Activated T-cell treated with anti-CD3 and anti-CD28 coated beads, Interleukin-2, amount 50 U/mL, for 24 hours (primary cell): ENCODE data around the gene PDIA2.

ENCODE experiments used
- DNase-seq: peaks from one replicate; pipeline ENCODE4 v3.0.0-alpha.2; 2020
- H3K27ac Mint-ChIP-seq: 2 replicates; pipeline ENCODE4 v1.8.0; 2020; ENCODE audit warnings: mild to moderate bottlenecking, mixed read lengths
- H3K27me3 Mint-ChIP-seq: 2 replicates; pipeline ENCODE4 v1.8.0; 2020; ENCODE audit warnings: mixed read lengths
- H3K36me3 Mint-ChIP-seq: 2 replicates; pipeline ENCODE4 v1.8.0; 2020; ENCODE audit warnings: low read depth, mixed read lengths
- H3K4me1 Mint-ChIP-seq: 2 replicates; pipeline ENCODE4 v1.8.0; 2020; ENCODE audit warnings: low read depth, mixed read lengths
- H3K4me3 Mint-ChIP-seq: 2 replicates; pipeline ENCODE4 v1.8.0; 2020; ENCODE audit warnings: mild to moderate bottlenecking, moderate library complexity, mixed read lengths
- H3K9me3 Mint-ChIP-seq: 2 replicates; pipeline ENCODE4 v1.8.0; 2020; ENCODE audit warnings: mixed read lengths

The PDIA2 gene

GRCh38 chr16:293043-293775 is 10.2 kb downstream of the PDIA2 start:
- no peaks in the 10 kb centered on the region for H3K27me3 Mint-ChIP-seq
- H3K27ac Mint-ChIP-seq = no peak overlapping the region
- H3K9me3 Mint-ChIP-seq = no peaks in the 10 kb centered on the region
- peaks cover 54% of the 10 kb centered on the region for H3K36me3 Mint-ChIP-seq
- no peaks in the 10 kb centered on the region for H3K4me1 Mint-ChIP-seq
- no peak for DNase-seq
- no peak overlapping the region for H3K4me3 Mint-ChIP-seq

DNA sequence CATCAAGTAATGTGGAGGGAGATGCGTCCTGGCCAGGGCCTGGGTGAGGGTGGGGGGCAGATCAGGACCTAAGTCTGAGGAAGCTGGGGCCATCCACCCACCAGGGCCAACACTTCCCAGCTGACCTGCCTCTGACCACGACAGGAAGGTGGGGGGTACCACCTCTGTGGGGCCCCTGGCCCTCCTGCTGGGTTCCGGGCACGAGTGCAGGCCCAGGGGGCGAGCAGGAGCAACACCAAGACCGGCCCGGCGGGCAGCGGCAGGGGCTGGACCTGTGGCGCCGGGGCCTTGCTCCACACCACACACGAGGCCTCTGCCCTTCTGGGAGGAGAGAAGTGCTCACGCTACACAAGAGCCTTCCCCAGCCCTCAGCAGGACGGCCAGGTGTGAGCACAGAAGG is 13.3 kb downstream of the PDIA2 start:
- Mint-ChIP-seq H3K27ac (no peak overlapping the region), H3K27me3 (no peaks in the 10 kb centered on the region)

GRCh38 chr16:296806-297510 is 14.0 kb downstream of the PDIA2 start:
- Mint-ChIP-seq H3K4me1 (no peaks in the 10 kb centered on the region), H3K4me3 (no peak overlapping the region), H3K27me3 (no peaks in the 10 kb centered on the region), H3K27ac (no peak overlapping the region), H3K9me3 (no peaks in the 10 kb centered on the region), H3K36me3 (peaks cover 38% of the 10 kb centered on the region)
- DNase-seq = no peak

More for the DNA sequence above, 13.3 kb downstream of the PDIA2 start:
- no peak for DNase-seq
- Mint-ChIP-seq H3K4me3 (no peak overlapping the region), H3K4me1 (no peaks in the 10 kb centered on the region), H3K36me3 (peaks cover 38% of the 10 kb centered on the region), H3K9me3 (no peaks in the 10 kb centered on the region)

GRCh38 chr16:297832-298231 is 14.9 kb downstream of the PDIA2 start:
- Mint-ChIP-seq H3K9me3 (no peaks in the 10 kb centered on the region), H3K36me3 (peaks cover 38% of the 10 kb centered on the region), H3K27me3 (no peaks in the 10 kb centered on the region), H3K4me3 (no peak overlapping the region), H3K4me1 (no peaks in the 10 kb centered on the region), H3K27ac (no peak overlapping the region)
- no peak for DNase-seq

DNA sequence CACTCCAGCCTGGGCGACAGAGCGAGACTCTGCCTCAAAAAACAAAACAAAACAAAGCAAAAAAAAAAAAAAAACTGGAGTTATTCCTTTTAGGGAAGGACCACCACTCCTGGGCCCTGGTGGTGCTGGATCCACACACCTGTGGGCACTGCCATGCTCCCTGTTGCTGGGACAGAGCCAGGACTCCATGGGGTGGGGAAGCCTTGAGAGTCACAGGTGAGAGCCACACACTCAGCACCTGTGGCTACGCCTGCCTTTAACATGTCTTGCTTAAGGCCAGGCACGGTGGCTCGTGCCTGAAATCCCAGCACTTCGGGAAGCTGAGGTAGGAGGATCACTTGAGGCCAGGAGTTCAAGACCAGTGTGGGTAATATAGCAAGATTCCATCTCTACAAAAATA is 18.3 kb downstream of the PDIA2 start:
- Mint-ChIP-seq H3K36me3 (peaks cover 54% of the 10 kb centered on the region), H3K27ac (no peak overlapping the region), H3K4me1 (no peaks in the 10 kb centered on the region), H3K9me3 (no peaks in the 10 kb centered on the region), H3K4me3 (no peak overlapping the region), H3K27me3 (no peaks in the 10 kb centered on the region)
- no peak for DNase-seq

GRCh38 chr16:301950-302349 is 19.0 kb downstream of the PDIA2 start:
- Mint-ChIP-seq H3K4me1 (no peaks in the 10 kb centered on the region), H3K4me3 (no peak overlapping the region), H3K27ac (no peak overlapping the region), H3K27me3 (no peaks in the 10 kb centered on the region), H3K36me3 (peaks cover 57% of the 10 kb centered on the region), H3K9me3 (no peaks in the 10 kb centered on the region)
- DNase-seq = no peak

GRCh38 chr16:303760-304505 is 21.0 kb downstream of the PDIA2 start:
- peaks cover 70% of the 10 kb centered on the region for H3K36me3 Mint-ChIP-seq

GRCh38 chr16:305916-306626 is 23.1 kb downstream of the PDIA2 start:
- H3K27me3 Mint-ChIP-seq = no peaks in the 10 kb centered on the region
- no peak overlapping the region for H3K27ac Mint-ChIP-seq
- no peak for DNase-seq
- peaks cover 75% of the 10 kb centered on the region for H3K36me3 Mint-ChIP-seq
- H3K4me1 Mint-ChIP-seq = peaks cover 12% of the 10 kb centered on the region
- no peaks in the 10 kb centered on the region for H3K9me3 Mint-ChIP-seq
- no peak overlapping the region for H3K4me3 Mint-ChIP-seq

More at GRCh38 chr16:303760-304505, 21.0 kb downstream of the PDIA2 start:
- H3K4me3 Mint-ChIP-seq = no peak overlapping the region
- DNase-seq = no peak
- peak overlapping the region; percentile 22 for H3K27ac Mint-ChIP-seq
- no peaks in the 10 kb centered on the region for H3K4me1 Mint-ChIP-seq
- no peaks in the 10 kb centered on the region for H3K27me3 Mint-ChIP-seq
- no peaks in the 10 kb centered on the region for H3K9me3 Mint-ChIP-seq

- H3K36me3 Mint-ChIP-seq = peaks cover 76% of the 10 kb centered on the region
- H3K27ac Mint-ChIP-seq = no peak overlapping the region
- H3K4me1 Mint-ChIP-seq = peaks cover 12% of the 10 kb centered on the region
- DNase-seq = no peak
- no peaks in the 10 kb centered on the region for H3K27me3 Mint-ChIP-seq
- no peak overlapping the region for H3K4me3 Mint-ChIP-seq
- no peaks in the 10 kb centered on the region for H3K9me3 Mint-ChIP-seq
Observed at GRCh38 chr16:306911-307370, 24.0 kb downstream of the PDIA2 start.

DNA sequence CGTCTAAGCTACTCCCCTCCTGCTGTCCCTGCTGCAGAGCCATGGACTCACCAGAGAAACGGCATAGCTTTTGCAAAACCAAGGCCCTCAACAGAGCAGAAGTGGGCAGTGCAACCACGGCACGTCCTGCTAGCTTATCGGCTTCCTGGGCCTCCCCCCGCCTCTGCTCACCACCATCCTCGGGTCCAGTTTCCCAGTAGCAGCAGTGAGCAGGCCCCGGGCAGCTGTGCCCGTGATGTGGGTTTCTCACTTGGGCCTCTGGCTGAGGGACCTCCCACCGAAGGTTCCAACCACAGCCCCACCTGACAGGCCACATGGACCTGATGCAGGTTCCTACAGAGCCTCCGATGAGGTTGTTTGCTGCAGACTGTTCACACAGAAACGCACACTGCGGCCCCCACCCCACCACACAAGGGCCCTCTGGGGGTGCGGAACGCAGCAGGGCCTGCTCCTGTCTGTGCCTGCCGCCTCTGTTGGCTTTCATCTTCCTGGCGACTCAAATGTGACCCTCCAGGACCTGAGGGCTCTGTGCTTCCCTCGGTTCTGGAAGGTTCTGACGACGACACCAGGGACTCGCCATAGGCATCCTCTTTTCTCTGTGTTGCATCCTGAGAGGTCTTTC is 24.8 kb downstream of the PDIA2 start:
- Mint-ChIP-seq H3K9me3 (no peaks in the 10 kb centered on the region), H3K4me1 (peaks cover 12% of the 10 kb centered on the region), H3K4me3 (no peak overlapping the region), H3K27ac (no peak overlapping the region), H3K27me3 (no peaks in the 10 kb centered on the region), H3K36me3 (peaks cover 79% of the 10 kb centered on the region)
- DNase-seq = no peak

DNA sequence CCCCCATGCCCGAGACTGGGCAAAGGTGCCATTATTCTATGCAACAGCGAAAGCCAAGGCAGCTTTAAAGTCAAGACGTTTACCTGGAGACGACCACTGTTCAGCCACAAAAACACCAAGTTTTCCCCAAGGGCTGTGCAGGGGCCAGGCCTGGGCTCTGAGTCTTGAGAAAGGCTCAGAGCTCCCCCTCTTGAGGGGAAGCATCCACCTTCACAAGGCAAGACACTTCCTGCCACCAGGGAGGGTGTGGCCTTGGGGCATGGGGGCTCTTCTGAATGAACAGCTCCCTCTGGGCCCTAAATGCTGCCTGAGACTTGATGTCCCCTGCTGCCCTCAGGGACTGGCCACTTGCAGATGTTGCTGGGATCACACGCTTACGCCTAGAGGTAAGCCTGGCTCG is 26.5 kb downstream of the PDIA2 start:
- Mint-ChIP-seq H3K27me3 (no peaks in the 10 kb centered on the region), H3K4me1 (peaks cover 12% of the 10 kb centered on the region), H3K9me3 (no peaks in the 10 kb centered on the region), H3K27ac (peak overlapping the region; percentile 9), H3K36me3 (peaks cover 81% of the 10 kb centered on the region), H3K4me3 (no peak overlapping the region)
- DNase-seq = no peak

DNA sequence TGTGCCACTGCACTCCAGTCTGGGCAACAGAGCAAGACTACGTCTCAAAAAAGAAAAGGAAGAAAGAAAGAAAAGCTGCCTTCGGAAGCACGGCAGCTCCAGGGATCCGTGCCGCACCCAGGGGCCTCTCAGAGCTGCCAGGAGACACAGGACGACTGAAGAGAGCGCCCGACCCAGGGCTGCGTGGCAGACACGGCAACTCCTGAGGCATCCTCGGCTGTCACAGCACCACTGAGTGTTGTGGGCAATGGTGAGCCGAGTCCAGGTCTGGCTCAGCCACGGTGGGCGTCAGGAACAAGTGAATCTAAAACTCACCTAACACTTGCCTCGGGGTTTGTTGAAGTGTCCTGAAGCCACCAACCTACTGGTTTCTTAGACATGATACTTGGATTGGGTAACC is 28.8 kb downstream of the PDIA2 start:
- Mint-ChIP-seq H3K4me1 (peaks cover 20% of the 10 kb centered on the region), H3K9me3 (no peaks in the 10 kb centered on the region), H3K27ac (no peak overlapping the region), H3K4me3 (no peak overlapping the region), H3K27me3 (no peaks in the 10 kb centered on the region), H3K36me3 (peaks cover 72% of the 10 kb centered on the region)
- DNase-seq = no peak

- Mint-ChIP-seq H3K27me3 (no peaks in the 10 kb centered on the region), H3K27ac (no peak overlapping the region), H3K4me1 (peaks cover 32% of the 10 kb centered on the region)
Observed at GRCh38 chr16:314351-314750, 31.4 kb downstream of the PDIA2 start.

DNA sequence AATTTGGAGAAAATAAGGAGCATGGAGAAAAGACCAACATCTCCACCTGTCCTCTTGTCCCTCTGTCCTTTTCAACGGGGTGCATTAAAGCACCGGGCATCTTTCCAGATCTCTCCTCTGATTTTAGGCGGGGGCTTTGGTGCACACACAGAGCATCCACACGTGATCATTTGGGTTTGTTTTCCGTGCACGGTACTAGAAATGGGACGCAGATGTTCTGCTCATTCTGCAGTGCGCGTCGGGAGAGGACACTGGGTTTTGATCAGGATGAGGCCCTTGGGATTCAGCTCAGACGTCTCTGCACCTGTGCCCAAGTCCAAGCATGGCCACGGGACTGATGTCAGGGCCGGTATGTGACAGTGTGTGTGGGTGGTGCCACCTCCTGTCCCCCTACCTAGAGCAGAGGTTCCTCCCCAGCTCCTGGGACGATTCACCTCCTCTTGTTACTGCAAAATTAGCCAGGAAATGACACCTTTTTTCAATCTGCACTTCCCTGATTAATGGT is 31.9 kb downstream of the PDIA2 start:
- DNase-seq = no peak
- H3K9me3 Mint-ChIP-seq = no peaks in the 10 kb centered on the region
- H3K27me3 Mint-ChIP-seq = no peaks in the 10 kb centered on the region
- no peak overlapping the region for H3K4me3 Mint-ChIP-seq
- peaks cover 31% of the 10 kb centered on the region for H3K4me1 Mint-ChIP-seq
- no peak overlapping the region for H3K27ac Mint-ChIP-seq
- peaks cover 63% of the 10 kb centered on the region for H3K36me3 Mint-ChIP-seq

More at GRCh38 chr16:314351-314750, 31.4 kb downstream of the PDIA2 start:
- Mint-ChIP-seq H3K4me3 (no peak overlapping the region), H3K9me3 (no peaks in the 10 kb centered on the region), H3K36me3 (peaks cover 64% of the 10 kb centered on the region)
- DNase-seq = no peak
